Keratinocyte (primary cell): ENCODE data around the gene TARS3.

Experiments used
- EZH2 ChIP-seq: IDR thresholded peaks from one replicate; pipeline ENCODE4 v1.6.1; 2012; ENCODE audit warnings: inconsistent platforms, mild to moderate bottlenecking, low read length, moderate library complexity
- TF ChIP-seq, protein P1 (sequence below), 3 experiments: IDR thresholded peaks in 1 of 3; conservative IDR thresholded peaks in 1 of 3; optimal IDR thresholded peaks in 1 of 3; 2 replicates in 2 of 3; 3 replicates in 1 of 3; pipeline versions ENCODE3 to v1.5.1; 2011; ENCODE audit warnings: low read length in 3 of 3, mild to moderate bottlenecking in 3 of 3, moderate library complexity in 2 of 3, control low read depth in 1 of 3, inconsistent platforms in 1 of 3; ENCODE audit not compliant: insufficient read depth in 2 of 3; ENCODE audit errors: extremely low read depth in 1 of 3

DNA sequence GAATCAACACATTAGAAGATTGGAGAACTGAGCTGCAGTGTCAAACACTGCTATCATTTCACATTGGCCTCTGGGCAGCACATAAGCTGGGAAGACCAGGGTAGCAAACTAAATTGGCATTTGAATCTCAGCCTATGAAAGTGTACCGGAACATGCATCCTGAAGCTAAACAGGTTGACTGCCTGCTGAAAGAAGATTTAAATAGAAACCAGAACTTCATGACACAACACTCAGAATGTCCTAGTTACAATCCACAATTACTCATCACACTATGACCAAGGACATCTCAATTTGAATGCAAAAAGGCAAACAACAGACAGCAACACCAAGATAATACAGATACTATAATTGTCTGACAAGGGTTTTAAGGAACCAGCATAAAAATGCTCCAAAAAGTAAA, 98.3 kb downstream of the TARS3 start:
- TF ChIP-seq EZH2, result no peak
- TF ChIP-seq, protein P1, sequence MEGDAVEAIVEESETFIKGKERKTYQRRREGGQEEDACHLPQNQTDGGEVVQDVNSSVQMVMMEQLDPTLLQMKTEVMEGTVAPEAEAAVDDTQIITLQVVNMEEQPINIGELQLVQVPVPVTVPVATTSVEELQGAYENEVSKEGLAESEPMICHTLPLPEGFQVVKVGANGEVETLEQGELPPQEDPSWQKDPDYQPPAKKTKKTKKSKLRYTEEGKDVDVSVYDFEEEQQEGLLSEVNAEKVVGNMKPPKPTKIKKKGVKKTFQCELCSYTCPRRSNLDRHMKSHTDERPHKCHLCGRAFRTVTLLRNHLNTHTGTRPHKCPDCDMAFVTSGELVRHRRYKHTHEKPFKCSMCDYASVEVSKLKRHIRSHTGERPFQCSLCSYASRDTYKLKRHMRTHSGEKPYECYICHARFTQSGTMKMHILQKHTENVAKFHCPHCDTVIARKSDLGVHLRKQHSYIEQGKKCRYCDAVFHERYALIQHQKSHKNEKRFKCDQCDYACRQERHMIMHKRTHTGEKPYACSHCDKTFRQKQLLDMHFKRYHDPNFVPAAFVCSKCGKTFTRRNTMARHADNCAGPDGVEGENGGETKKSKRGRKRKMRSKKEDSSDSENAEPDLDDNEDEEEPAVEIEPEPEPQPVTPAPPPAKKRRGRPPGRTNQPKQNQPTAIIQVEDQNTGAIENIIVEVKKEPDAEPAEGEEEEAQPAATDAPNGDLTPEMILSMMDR (optimal IDR thresholded peaks at IDR 0.05 in 1 of 3, IDR thresholded peaks at IDR 0.05 in 1 of 3, conservative IDR thresholded peaks at IDR 0.05 in 1 of 3; ENCODE audit: extremely low read depth in 1 of 3, insufficient read depth in 2 of 3, low read length in 3 of 3), result no peak
